ENCODE results near the gene INSRR. TPM values are rescaled to one million over a fixed set of nuclear protein-coding genes. Genes with fewer than 3 reads are reported as not detected.
A peak's percentile ranks its signal among the peaks of the same experiment; 100 is the strongest.

The INSRR gene
- total RNA-seq, 6 experiments from 2014 or later, result not detected

DNA sequence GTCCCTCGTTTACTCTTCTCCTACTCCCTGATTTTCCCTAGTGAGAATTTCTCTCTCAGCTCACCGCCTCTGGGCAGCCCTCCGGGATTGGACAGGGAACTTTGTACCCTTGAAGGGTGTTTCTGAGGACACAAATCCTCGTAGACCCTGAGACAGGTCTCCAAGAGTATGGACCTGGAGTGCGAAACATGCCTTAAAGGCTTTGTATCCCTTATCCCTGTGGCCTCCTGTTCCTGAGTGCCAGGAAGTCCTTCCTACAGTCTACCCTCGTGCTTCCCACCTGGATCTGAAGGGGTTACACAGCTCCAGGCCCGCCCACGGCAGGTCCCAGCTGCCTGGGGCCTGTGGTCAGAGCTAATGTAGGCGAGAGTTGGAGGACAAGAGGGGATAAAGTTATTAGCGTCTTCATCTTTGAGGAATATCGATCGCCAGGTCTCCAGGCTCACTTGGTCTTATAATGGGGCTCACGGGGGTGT, 27.0 kb upstream of the INSRR start:
- no peaks in the 10 kb centered on the region for H3K9me3 Mint-ChIP-seq
- peaks cover 36% of the 10 kb centered on the region for H3K27me3 Mint-ChIP-seq (ENCODE audit: insufficient read depth)
- TF ChIP-seq, protein P1, sequence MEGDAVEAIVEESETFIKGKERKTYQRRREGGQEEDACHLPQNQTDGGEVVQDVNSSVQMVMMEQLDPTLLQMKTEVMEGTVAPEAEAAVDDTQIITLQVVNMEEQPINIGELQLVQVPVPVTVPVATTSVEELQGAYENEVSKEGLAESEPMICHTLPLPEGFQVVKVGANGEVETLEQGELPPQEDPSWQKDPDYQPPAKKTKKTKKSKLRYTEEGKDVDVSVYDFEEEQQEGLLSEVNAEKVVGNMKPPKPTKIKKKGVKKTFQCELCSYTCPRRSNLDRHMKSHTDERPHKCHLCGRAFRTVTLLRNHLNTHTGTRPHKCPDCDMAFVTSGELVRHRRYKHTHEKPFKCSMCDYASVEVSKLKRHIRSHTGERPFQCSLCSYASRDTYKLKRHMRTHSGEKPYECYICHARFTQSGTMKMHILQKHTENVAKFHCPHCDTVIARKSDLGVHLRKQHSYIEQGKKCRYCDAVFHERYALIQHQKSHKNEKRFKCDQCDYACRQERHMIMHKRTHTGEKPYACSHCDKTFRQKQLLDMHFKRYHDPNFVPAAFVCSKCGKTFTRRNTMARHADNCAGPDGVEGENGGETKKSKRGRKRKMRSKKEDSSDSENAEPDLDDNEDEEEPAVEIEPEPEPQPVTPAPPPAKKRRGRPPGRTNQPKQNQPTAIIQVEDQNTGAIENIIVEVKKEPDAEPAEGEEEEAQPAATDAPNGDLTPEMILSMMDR (IDR thresholded peaks at IDR 0.05), result no peak
- H3K4me3 Mint-ChIP-seq, result no peak overlapping the region
- no peak overlapping the region for H3K27ac Mint-ChIP-seq
- no peaks in the 10 kb centered on the region for H3K4me1 Mint-ChIP-seq (ENCODE audit: low read depth)
- no peaks in the 10 kb centered on the region for H3K36me3 Mint-ChIP-seq (ENCODE audit: low read depth)
- no peak for DNase-seq

GRCh38 chr1:156885314-156885713, 26.4 kb upstream of the INSRR start:
- no peaks in the 10 kb centered on the region for H3K4me1 Mint-ChIP-seq (ENCODE audit: low read depth)
- H3K27me3 Mint-ChIP-seq (ENCODE audit: insufficient read depth), result peaks cover 43% of the 10 kb centered on the region
- H3K4me3 Mint-ChIP-seq, result no peak overlapping the region
- no peaks in the 10 kb centered on the region for H3K9me3 Mint-ChIP-seq
- TF ChIP-seq, protein P1 (IDR thresholded peaks at IDR 0.05), result no peak
- H3K27ac Mint-ChIP-seq, result no peak overlapping the region
- no peaks in the 10 kb centered on the region for H3K36me3 Mint-ChIP-seq (ENCODE audit: low read depth)
- peak; percentile 19 for DNase-seq

DNA sequence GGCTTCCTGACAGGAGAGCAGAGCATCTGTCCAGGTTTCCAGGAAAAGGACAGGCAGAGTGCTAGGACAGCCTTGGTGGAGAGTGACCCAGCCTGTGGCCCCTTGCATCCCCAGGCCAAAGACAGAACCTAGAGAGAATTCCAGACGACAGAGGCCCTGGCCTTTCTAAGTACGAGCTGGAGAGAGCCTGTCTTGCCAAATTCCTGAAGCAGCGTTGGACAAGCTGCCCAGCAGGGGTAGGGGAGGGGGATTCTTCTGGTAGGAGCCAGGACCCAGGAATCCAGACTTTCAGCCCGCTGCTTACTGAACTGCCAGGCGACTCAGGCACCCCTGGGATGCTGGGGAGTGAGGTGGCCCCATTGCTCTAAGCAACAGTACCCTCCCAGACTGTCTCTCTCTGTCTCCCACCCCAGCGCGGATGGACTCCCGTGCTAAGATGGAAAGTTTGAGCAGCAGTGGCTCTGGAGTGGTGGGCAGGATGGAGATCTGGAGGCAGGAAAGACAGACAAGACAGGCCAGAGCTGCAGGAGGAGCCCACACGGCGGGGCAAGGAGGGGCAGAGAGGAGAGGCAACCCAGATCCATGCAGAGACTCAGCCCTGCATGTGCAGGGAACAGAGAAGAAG, 25.8 kb upstream of the INSRR start:
- no peak overlapping the region for H3K27ac Mint-ChIP-seq
- no peaks in the 10 kb centered on the region for H3K9me3 Mint-ChIP-seq
- peaks cover 47% of the 10 kb centered on the region for H3K27me3 Mint-ChIP-seq (ENCODE audit: insufficient read depth)
- no peak for DNase-seq
- TF ChIP-seq, protein P1 (IDR thresholded peaks at IDR 0.05), result no peak
- H3K4me3 Mint-ChIP-seq, result no peak overlapping the region
- H3K4me1 Mint-ChIP-seq (ENCODE audit: low read depth), result no peaks in the 10 kb centered on the region
- no peaks in the 10 kb centered on the region for H3K36me3 Mint-ChIP-seq (ENCODE audit: low read depth)

- TF ChIP-seq, protein P1 (IDR thresholded peaks at IDR 0.05), result no peak
- Mint-ChIP-seq H3K4me1 (ENCODE audit: low read depth) (no peaks in the 10 kb centered on the region), H3K36me3 (ENCODE audit: low read depth) (no peaks in the 10 kb centered on the region), H3K27ac (no peak overlapping the region), H3K4me3 (no peak overlapping the region), H3K9me3 (no peaks in the 10 kb centered on the region), H3K27me3 (ENCODE audit: insufficient read depth) (peaks cover 51% of the 10 kb centered on the region)
- DNase-seq, result no peak
These were observed 25.0 kb upstream of the INSRR start for GRCh38 chr1:156883919-156884318.

GRCh38 chr1:156882543-156882942, 23.6 kb upstream of the INSRR start:
- no peaks in the 10 kb centered on the region for H3K36me3 Mint-ChIP-seq (ENCODE audit: low read depth)
- DNase-seq, result no peak
- H3K4me1 Mint-ChIP-seq (ENCODE audit: low read depth), result no peaks in the 10 kb centered on the region
- H3K27ac Mint-ChIP-seq, result no peak overlapping the region
- TF ChIP-seq, protein P1 (IDR thresholded peaks at IDR 0.05), result no peak
- H3K4me3 Mint-ChIP-seq, result no peak overlapping the region
- H3K27me3 Mint-ChIP-seq (ENCODE audit: insufficient read depth), result peaks cover 56% of the 10 kb centered on the region
- no peaks in the 10 kb centered on the region for H3K9me3 Mint-ChIP-seq

All from HFFc6 (cell line).